Esophagus (tissue), 2 donors: ENCODE data around the gene LRMDA. TPM values are rescaled to one million over a fixed set of nuclear protein-coding genes. Genes with fewer than 3 reads are reported as not detected.

Experiments
- H3K27ac ChIP-seq, 2 donors: one replicate each; pipeline ENCODE4 v1.5.1; 2013; ENCODE audit warnings: low read depth in 2 of 2, mild to moderate bottlenecking in 2 of 2, inconsistent platforms in 1 of 2, low read length in 1 of 2, moderate library complexity in 1 of 2
- H3K27me3 ChIP-seq, 2 donors: one replicate each; pipeline ENCODE4 v1.6.1; 2013; ENCODE audit warnings: low read length in 2 of 2, control low read depth in 1 of 2, mild to moderate bottlenecking in 1 of 2; ENCODE audit not compliant: insufficient read depth in 2 of 2, control insufficient read depth in 1 of 2
- H3K36me3 ChIP-seq, 2 donors: one replicate each; pipeline ENCODE4 v1.6.1; 2013; ENCODE audit warnings: low read length in 1 of 2; ENCODE audit not compliant: control insufficient read depth in 2 of 2, insufficient read depth in 2 of 2
- H3K4me1 ChIP-seq, 2 donors: one replicate each; pipeline ENCODE4 v1.6.1; 2013; ENCODE audit warnings: low read length in 1 of 2; ENCODE audit not compliant: control insufficient read depth in 2 of 2, insufficient read depth in 2 of 2
- H3K4me3 ChIP-seq, 2 donors: one replicate each; pipeline ENCODE4 v1.5.1; 2013; ENCODE audit warnings: low read length in 2 of 2, mild to moderate bottlenecking in 2 of 2, low read depth in 1 of 2, moderate library complexity in 1 of 2
- H3K9me3 ChIP-seq, 2 donors: one replicate each; pipeline ENCODE4 v1.6.1; 2013; ENCODE audit warnings: mild to moderate bottlenecking in 2 of 2, low read depth in 1 of 2, low read length in 1 of 2, moderate library complexity in 1 of 2; ENCODE audit not compliant: control insufficient read depth in 2 of 2, insufficient read depth in 1 of 2
- WGBS, 2 donors: extraction: QIAGEN DNeasy Blood & Tissue Kit; methylation state at CpG; one replicate each; pipeline ENCODE4 v1.1.7; 2013; 5-methylcytosine and 5-hydroxymethylcytosine counted together
- polyA plus RNA-seq, 2 donors: library from polyadenylated mRNA; stranded (reverse); fragments of 200-250 nt; gene quantifications; one replicate each; pipeline ENCODE4 v1.2.3, GENCODE V29; 2013
- donor health status: healthy with polysubstance abuse.
- donor health status: Bipolar disorder and iron deficiency.

The LRMDA gene
- polyA plus RNA-seq, 2 donors: 1.8 to 4.0 TPM

DNA sequence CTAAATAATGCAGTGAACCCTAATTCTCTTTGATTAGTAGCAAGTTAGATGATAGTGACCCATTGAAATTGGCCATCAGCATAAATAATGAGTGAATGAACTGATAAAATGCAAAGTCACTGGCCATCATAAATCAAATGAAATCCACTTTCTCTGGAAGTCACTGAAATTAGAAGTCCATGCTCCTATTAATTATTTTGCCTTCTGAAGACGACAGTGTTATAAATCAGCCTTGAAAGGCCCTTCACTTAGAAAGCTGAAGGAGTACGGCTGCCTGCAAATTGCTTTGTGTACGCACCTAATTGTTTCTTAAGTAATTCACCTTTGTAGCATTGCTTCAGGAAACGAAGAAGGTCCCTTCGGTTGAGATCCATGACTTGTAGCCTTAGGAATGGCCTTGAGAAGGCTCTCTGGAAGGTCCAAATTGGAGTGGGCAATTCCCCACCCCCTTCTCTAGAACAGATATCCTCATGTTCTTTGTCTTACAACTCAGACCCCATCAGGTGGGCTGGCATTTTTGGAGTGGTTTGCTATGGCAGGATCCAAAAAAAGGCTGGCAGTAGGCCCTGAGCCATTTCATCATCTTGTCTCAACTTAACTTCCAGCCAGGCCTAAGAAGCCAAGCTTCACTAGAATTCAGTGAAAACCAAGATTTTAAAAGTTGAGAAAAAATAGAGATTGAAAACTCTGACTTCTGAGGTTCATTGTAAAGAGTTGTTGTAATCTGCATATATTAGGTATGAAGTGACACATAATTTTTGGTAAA, 420.3 kb downstream of the LRMDA start:
- H3K4me3 ChIP-seq: no peak overlapping the region
- WGBS, 2 donors: 83 to 85% methylated on average over 5 of the region's 5 CpGs
- H3K4me1 ChIP-seq: no peaks in the 10 kb centered on the region
- H3K36me3 ChIP-seq: no peaks in the 10 kb centered on the region
- H3K9me3 ChIP-seq: no peaks in the 10 kb centered on the region
- no peaks in the 10 kb centered on the region for H3K27me3 ChIP-seq
- no peak overlapping the region for H3K27ac ChIP-seq

GRCh38 chr10:75852851-75853484, 421.5 kb downstream of the LRMDA start:
- Histone ChIP-seq H3K4me3 (no peak overlapping the region), H3K9me3 (no peaks in the 10 kb centered on the region), H3K4me1 (no peaks in the 10 kb centered on the region), H3K27me3 (no peaks in the 10 kb centered on the region), H3K27ac (no peak overlapping the region), H3K36me3 (no peaks in the 10 kb centered on the region)
- 60 to 88% methylated on average over 3 of the region's 3 CpGs for WGBS, 2 donors

GRCh38 chr10:75857269-75857846, 425.9 kb downstream of the LRMDA start:
- Histone ChIP-seq H3K4me3 (no peak overlapping the region), H3K27me3 (no peaks in the 10 kb centered on the region), H3K4me1 (no peaks in the 10 kb centered on the region), H3K9me3 (no peaks in the 10 kb centered on the region), H3K36me3 (no peaks in the 10 kb centered on the region), H3K27ac (no peak overlapping the region)
- WGBS, 2 donors: 71 to 80% methylated on average over 5 of the region's 5 CpGs

DNA sequence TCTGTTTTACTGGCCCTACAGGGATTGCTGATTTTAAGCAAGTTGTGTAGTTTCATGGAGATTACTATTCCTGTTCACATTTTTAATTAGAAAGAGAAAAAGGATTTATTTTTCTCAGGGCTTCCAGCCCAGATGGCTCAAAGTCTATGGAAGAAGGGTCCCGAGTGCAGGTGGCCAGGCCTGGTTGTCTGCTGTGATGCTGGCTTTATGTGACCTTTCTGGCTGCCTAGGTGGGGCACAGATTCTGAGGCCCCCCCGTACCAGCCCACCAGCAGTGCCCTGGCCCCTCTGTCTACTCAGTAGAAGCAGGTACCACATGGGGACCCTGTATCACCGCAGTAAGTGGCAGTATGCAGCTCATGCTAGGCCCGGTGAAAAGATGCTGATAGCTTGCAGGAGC, 426.5 kb downstream of the LRMDA start:
- Histone ChIP-seq H3K4me1 (no peaks in the 10 kb centered on the region), H3K27me3 (no peaks in the 10 kb centered on the region), H3K4me3 (no peak overlapping the region), H3K36me3 (no peaks in the 10 kb centered on the region), H3K27ac (no peak overlapping the region), H3K9me3 (no peaks in the 10 kb centered on the region)
- 93 to 94% methylated on average over 4 of the region's 4 CpGs for WGBS, 2 donors

- Histone ChIP-seq H3K9me3 (no peaks in the 10 kb centered on the region), H3K27me3 (no peaks in the 10 kb centered on the region), H3K4me1 (no peaks in the 10 kb centered on the region), H3K4me3 (no peak overlapping the region), H3K36me3 (no peaks in the 10 kb centered on the region), H3K27ac (no peak overlapping the region)
- 98 to 100% methylated on average over 1 of the region's 1 CpG for WGBS, 2 donors
These were observed 426.9 kb downstream of the LRMDA start for GRCh38 chr10:75858339-75858738.

DNA sequence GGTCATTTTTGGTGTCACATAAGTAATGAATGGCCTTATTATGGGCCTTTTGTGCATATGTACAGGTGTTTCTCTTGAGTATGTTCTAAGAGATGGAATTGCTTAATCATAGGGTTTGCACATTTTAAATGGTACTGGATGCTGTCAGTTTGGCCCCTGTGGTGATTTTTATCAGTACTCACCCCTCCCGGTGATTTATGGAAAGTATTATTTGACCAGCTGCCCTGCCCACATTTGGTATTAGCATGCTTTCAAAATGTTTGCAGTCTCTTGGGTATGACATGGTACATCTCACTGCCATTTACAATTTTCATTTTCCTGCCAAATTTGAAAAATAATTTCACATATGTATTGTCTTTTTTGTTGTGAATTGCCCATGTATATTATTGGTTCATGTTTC, 427.7 kb downstream of the LRMDA start:
- no peaks in the 10 kb centered on the region for H3K27me3 ChIP-seq
- 0 to 83% methylated on average over 1 of the region's 1 CpG for WGBS, 2 donors
- no peak overlapping the region for H3K27ac ChIP-seq
- H3K36me3 ChIP-seq: no peaks in the 10 kb centered on the region
- H3K4me3 ChIP-seq: no peak overlapping the region
- H3K4me1 ChIP-seq: no peaks in the 10 kb centered on the region
- no peaks in the 10 kb centered on the region for H3K9me3 ChIP-seq

- 78 to 80% methylated on average over 6 of the region's 6 CpGs for WGBS, 2 donors
- H3K27me3 ChIP-seq: no peaks in the 10 kb centered on the region
- H3K4me1 ChIP-seq: no peaks in the 10 kb centered on the region
- H3K36me3 ChIP-seq: no peaks in the 10 kb centered on the region
- H3K4me3 ChIP-seq: no peak overlapping the region
- H3K9me3 ChIP-seq: no peaks in the 10 kb centered on the region
- H3K27ac ChIP-seq: no peak overlapping the region
These were observed 428.6 kb downstream of the LRMDA start for GRCh38 chr10:75860009-75860408.

DNA sequence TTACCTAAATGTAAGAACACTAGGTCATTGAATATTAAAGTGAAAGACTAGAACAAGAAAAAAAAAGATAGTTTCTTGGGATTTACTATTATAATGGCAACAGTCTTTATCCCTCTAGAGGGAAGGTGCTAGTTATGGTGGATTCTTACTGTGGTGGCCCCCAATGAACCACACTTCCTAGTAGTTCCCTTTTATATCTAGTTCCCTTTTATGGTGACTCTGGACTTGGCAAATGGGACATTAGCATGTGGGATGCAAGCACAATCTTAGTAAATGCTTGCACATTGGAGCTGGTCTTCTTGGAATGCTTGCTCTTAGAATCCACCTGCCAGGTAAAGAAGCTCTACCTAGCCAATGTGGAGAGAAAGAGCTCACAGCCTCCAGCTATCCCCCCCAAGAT, 430.2 kb downstream of the LRMDA start:
- Histone ChIP-seq H3K27me3 (no peaks in the 10 kb centered on the region), H3K27ac (no peak overlapping the region), H3K36me3 (no peaks in the 10 kb centered on the region), H3K4me3 (no peak overlapping the region), H3K9me3 (no peaks in the 10 kb centered on the region), H3K4me1 (no peaks in the 10 kb centered on the region)

DNA sequence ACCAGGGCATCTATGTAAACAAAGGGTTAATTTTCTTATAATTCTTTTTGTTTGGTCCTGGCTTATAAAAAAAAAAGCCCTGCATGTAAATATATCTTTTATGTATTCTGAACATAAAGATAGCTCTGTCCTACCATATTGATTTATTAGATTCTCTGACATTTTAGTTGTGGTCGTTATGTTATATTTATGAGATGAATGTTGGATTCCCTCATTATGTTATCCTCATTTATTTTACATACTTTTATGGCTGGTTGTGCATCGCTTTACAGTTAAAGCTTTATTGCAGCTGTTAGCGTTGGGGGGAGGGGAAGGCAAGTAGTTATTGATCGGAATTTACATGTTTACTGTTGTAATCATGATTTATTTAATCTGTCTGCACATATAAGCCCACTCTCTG, 431.5 kb downstream of the LRMDA start:
- 92 to 97% methylated on average over 4 of the region's 4 CpGs for WGBS, 2 donors
- Histone ChIP-seq H3K27me3 (no peaks in the 10 kb centered on the region), H3K4me1 (no peaks in the 10 kb centered on the region), H3K36me3 (no peaks in the 10 kb centered on the region), H3K9me3 (no peaks in the 10 kb centered on the region), H3K4me3 (no peak overlapping the region), H3K27ac (no peak overlapping the region)

DNA sequence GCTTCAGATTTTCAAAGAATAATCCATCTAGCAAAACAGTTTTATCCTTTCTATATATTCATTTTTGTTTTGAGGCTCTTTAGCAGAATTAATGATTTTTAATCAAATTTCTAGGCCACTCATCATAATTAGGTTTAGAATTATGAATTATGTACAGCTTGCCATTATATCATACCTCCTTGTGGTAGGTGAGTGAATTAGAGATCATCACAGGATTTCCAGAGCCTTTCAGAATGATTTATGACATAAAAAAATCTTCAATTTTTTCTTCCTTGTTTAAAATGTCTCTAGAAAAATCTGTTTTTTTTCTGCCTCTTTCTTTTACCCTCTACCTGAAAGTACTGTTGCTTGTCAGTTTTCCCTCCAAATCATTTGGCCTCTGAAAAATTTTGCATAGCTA, 433.3 kb downstream of the LRMDA start:
- H3K4me3 ChIP-seq: no peak overlapping the region
- no peak overlapping the region for H3K27ac ChIP-seq
- H3K36me3 ChIP-seq: no peaks in the 10 kb centered on the region
- H3K27me3 ChIP-seq: no peaks in the 10 kb centered on the region
- no peaks in the 10 kb centered on the region for H3K4me1 ChIP-seq
- no peaks in the 10 kb centered on the region for H3K9me3 ChIP-seq
